Keratinocyte (primary cell): ENCODE measurements around the gene DNAJC13. TPM values are rescaled to one million over a fixed set of nuclear protein-coding genes. Genes with fewer than 3 reads are reported as not detected.

Experiments used
- DNase-seq: peaks from one replicate; pipeline ENCODE4 v3.0.0-alpha.2; 2011; ENCODE audit warnings: low read depth, missing footprints, low spot score
- FAIRE-seq: peaks from 2 replicates; lab custom pipeline; 2011; peaks lifted over from hg19 to GRCh38; lab: Jason Lieb, UNC
- H2AFZ ChIP-seq: 2 replicates; pipeline ENCODE4 v1.6.0; 2012; ENCODE audit warnings: low read length, control low read depth, inconsistent platforms; ENCODE audit not compliant: control insufficient read depth
- H3K27ac ChIP-seq: 2 replicates; pipeline ENCODE4 v1.5.1; 2011; ENCODE audit warnings: low read length; ENCODE audit not compliant: control insufficient read depth, insufficient read depth
- H3K27me3 ChIP-seq: 3 replicates; pipeline ENCODE4 v1.6.0; 2011; ENCODE audit warnings: low read length; ENCODE audit not compliant: control insufficient read depth, insufficient read depth; ENCODE audit errors: extremely low read depth
- H3K36me3 ChIP-seq, 2 experiments: 2 replicates in 1 of 2; 3 replicates in 1 of 2; pipeline ENCODE4 v1.5.1; 2011; ENCODE audit warnings: low read length in 2 of 2, mild to moderate bottlenecking in 1 of 2; ENCODE audit not compliant: control insufficient read depth in 2 of 2, insufficient read depth in 2 of 2; ENCODE audit errors: extremely low read depth in 1 of 2
- H3K4me1 ChIP-seq: 3 replicates; pipeline ENCODE4 v1.5.1; 2011; ENCODE audit warnings: low read length; ENCODE audit not compliant: control insufficient read depth, insufficient read depth; ENCODE audit errors: extremely low read depth
- H3K4me2 ChIP-seq: 3 replicates; pipeline ENCODE4 v1.6.0; 2011; ENCODE audit warnings: low read depth, low read length; ENCODE audit not compliant: control insufficient read depth, insufficient read depth; ENCODE audit errors: extremely low read depth
- H3K4me3 ChIP-seq, 3 experiments: fragments of 200-600 bp in 1 of 3; sonication (generic) in 1 of 3; 2 replicates in 2 of 3; 3 replicates in 1 of 3; pipeline ENCODE4 v1.5.1; 2011 to 2016; ENCODE audit warnings: low read length in 3 of 3, mild to moderate bottlenecking in 3 of 3, control low read depth in 2 of 3, inconsistent platforms in 1 of 3, low read depth in 1 of 3, mixed read lengths in 1 of 3, mixed run types in 1 of 3, moderate library complexity in 1 of 3; ENCODE audit not compliant: control insufficient read depth in 2 of 3, insufficient read depth in 2 of 3; ENCODE audit errors: extremely low read depth in 1 of 3
- H3K79me2 ChIP-seq: 2 replicates; pipeline ENCODE4 v1.6.0; 2012; ENCODE audit warnings: low read length; ENCODE audit not compliant: control insufficient read depth, insufficient read depth
- H3K9ac ChIP-seq: 3 replicates; pipeline ENCODE4 v1.6.0; 2011; ENCODE audit warnings: low read length; ENCODE audit not compliant: control insufficient read depth, insufficient read depth; ENCODE audit errors: extremely low read depth
- H3K9me1 ChIP-seq: 3 replicates; pipeline ENCODE4 v1.6.0; 2011; ENCODE audit warnings: low read length; ENCODE audit not compliant: control insufficient read depth, insufficient read depth; ENCODE audit errors: extremely low read depth
- H3K9me3 ChIP-seq: 2 replicates; pipeline ENCODE4 v1.5.1; 2012; ENCODE audit warnings: low read depth, low read length; ENCODE audit not compliant: control insufficient read depth
- H4K20me1 ChIP-seq: 3 replicates; pipeline ENCODE4 v1.6.0; 2011; ENCODE audit warnings: low read length; ENCODE audit not compliant: control insufficient read depth, insufficient read depth; ENCODE audit errors: extremely low read depth
- EZH2 ChIP-seq: IDR thresholded peaks from one replicate; pipeline ENCODE4 v1.6.1; 2012; ENCODE audit warnings: inconsistent platforms, mild to moderate bottlenecking, low read length, moderate library complexity
- dilution Hi-C: fragments of 300-500 bp; cut with MboI; formaldehyde crosslinking; loops from one replicate; pipeline ENCODE4 v1.7.0; 2020; ENCODE audit warnings: low sequenced_read_pairs; ENCODE audit not compliant: extremely low pct_ligation_motif_present
- polyA plus RNA-seq, 5 experiments: library from polyadenylated mRNA; depleted of rRNA in 3 of 5; stranded (reverse) in 3 of 5; stranded (forward) in 1 of 5; unstranded in 1 of 5; fragments of >200 nt; gene quantifications; 1 replicate in 1 of 5; 2 replicates in 3 of 5; 3 replicates in 1 of 5; pipeline versions ENCODE4 v1.2.1 to v1.2.3, GENCODE V29; 2011 to 2012; ENCODE audit warnings: missing spikeins in 2 of 5, low read depth in 1 of 5, low replicate concordance in 1 of 5
- TF ChIP-seq, protein P1 (sequence below), 3 experiments: IDR thresholded peaks in 1 of 3; conservative IDR thresholded peaks in 1 of 3; optimal IDR thresholded peaks in 1 of 3; 2 replicates in 2 of 3; 3 replicates in 1 of 3; pipeline versions ENCODE3 to v1.5.1; 2011; ENCODE audit warnings: low read length in 3 of 3, mild to moderate bottlenecking in 3 of 3, moderate library complexity in 2 of 3, control low read depth in 1 of 3, inconsistent platforms in 1 of 3; ENCODE audit not compliant: insufficient read depth in 2 of 3; ENCODE audit errors: extremely low read depth in 1 of 3

The DNAJC13 gene
- polyA plus RNA-seq, 1 donor (not counting 4 experiments of a cell fraction or from before 2014, with no cell fraction given) = 24.3 TPM

DNA sequence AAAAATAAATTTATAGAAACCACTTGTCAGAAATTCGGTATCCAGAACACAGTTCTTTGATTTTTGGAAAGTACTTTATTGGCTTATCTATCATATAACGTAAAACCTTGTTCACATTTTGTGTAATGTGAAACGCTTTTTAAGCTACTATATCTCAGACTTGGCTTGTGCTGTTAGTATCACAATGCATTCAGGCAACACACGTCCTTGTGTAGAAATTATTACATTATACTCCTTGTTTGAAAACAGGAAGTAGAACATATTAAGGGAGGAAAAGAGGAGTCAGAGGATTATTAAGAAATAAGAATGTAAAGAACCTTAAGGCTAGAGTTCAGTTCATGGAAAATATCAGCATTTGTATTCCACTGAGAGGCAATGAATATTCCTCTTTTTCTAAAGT is 1.6 kb downstream of the DNAJC13 start:
- Histone ChIP-seq H4K20me1 (no peaks in the 10 kb centered on the region), H3K27me3 (no peaks in the 10 kb centered on the region), H3K36me3 (peaks cover 0 to 4% of the 10 kb centered on the region in 2 experiments), H3K9me3 (no peaks in the 10 kb centered on the region), H2AFZ (no peak overlapping the region), H3K79me2 (peaks cover 61% of the 10 kb centered on the region), H3K9me1 (no peaks in the 10 kb centered on the region), H3K9ac (peak overlapping the region; percentile 98), H3K4me1 (peaks cover 8% of the 10 kb centered on the region), H3K4me2 (peak overlapping the region; percentile 82), H3K4me3 (peak overlapping the region; percentile 93 to 100 (median 99)), H3K27ac (peak overlapping the region; percentile 94)
- FAIRE-seq = no peak
- TF ChIP-seq, protein P1, sequence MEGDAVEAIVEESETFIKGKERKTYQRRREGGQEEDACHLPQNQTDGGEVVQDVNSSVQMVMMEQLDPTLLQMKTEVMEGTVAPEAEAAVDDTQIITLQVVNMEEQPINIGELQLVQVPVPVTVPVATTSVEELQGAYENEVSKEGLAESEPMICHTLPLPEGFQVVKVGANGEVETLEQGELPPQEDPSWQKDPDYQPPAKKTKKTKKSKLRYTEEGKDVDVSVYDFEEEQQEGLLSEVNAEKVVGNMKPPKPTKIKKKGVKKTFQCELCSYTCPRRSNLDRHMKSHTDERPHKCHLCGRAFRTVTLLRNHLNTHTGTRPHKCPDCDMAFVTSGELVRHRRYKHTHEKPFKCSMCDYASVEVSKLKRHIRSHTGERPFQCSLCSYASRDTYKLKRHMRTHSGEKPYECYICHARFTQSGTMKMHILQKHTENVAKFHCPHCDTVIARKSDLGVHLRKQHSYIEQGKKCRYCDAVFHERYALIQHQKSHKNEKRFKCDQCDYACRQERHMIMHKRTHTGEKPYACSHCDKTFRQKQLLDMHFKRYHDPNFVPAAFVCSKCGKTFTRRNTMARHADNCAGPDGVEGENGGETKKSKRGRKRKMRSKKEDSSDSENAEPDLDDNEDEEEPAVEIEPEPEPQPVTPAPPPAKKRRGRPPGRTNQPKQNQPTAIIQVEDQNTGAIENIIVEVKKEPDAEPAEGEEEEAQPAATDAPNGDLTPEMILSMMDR (optimal IDR thresholded peaks at IDR 0.05 in 1 of 3, IDR thresholded peaks at IDR 0.05 in 1 of 3, conservative IDR thresholded peaks at IDR 0.05 in 1 of 3; ENCODE audit: extremely low read depth in 1 of 3, insufficient read depth in 2 of 3, low read length in 3 of 3) = no peak
- no peak for TF ChIP-seq EZH2
- DNase-seq = no peak
- dilution Hi-C loops = no loop called here

- Histone ChIP-seq H3K9ac (no peak overlapping the region), H3K9me1 (no peaks in the 10 kb centered on the region), H3K9me3 (no peaks in the 10 kb centered on the region), H3K4me3 (no peak overlapping the region), H3K36me3 (peaks cover 0 to 4% of the 10 kb centered on the region in 2 experiments), H3K79me2 (peaks cover 87% of the 10 kb centered on the region), H4K20me1 (no peaks in the 10 kb centered on the region), H3K27ac (no peak overlapping the region), H3K4me1 (peaks cover 4% of the 10 kb centered on the region), H3K27me3 (no peaks in the 10 kb centered on the region), H2AFZ (no peak overlapping the region), H3K4me2 (no peak overlapping the region)
- dilution Hi-C loops = no loop called here
- no peak for TF ChIP-seq EZH2
- TF ChIP-seq, protein P1 (optimal IDR thresholded peaks at IDR 0.05 in 1 of 3, IDR thresholded peaks at IDR 0.05 in 1 of 3, conservative IDR thresholded peaks at IDR 0.05 in 1 of 3; ENCODE audit: extremely low read depth in 1 of 3, insufficient read depth in 2 of 3, low read length in 3 of 3) = no peak
- FAIRE-seq (no peak), DNase-seq (no peak)
These were observed 4.5 kb downstream of the DNAJC13 start for GRCh38 chr3:132421832-132422231.
